Peyer's patch (tissue), 4 donors: ENCODE data around the gene DPF3. TPM values are rescaled to one million over a fixed set of nuclear protein-coding genes. Genes with fewer than 3 reads are reported as not detected.
A peak's percentile ranks its signal among the peaks of the same experiment; 100 is the strongest.

Source experiments
- DNase-seq, 3 donors: peaks; one replicate each; pipeline ENCODE4 v3.0.0-alpha.2; 2017 to 2019
- H3K27ac ChIP-seq, 4 donors: fragments of 200-600 bp; sonication (generic); one replicate each; pipeline ENCODE4 v1.5.1; 2016 to 2019
- H3K27me3 ChIP-seq, 2 donors: fragments of 200-600 bp; sonication (generic); one replicate each; pipeline ENCODE4 v1.5.1; 2019
- H3K36me3 ChIP-seq, 3 donors: fragments of 200-600 bp; sonication (generic); one replicate each; pipeline ENCODE4 v1.5.1; 2016 to 2019
- H3K4me1 ChIP-seq, 4 donors: fragments of 200-600 bp; sonication (generic); one replicate each; pipeline ENCODE4 v1.5.1; 2016 to 2019
- H3K4me3 ChIP-seq, 4 donors: fragments of 200-600 bp; sonication (generic); 1 replicate in 3 of 4; 2 replicates in 1 of 4; pipeline ENCODE4 v1.5.1; 2016 to 2019; ENCODE audit warnings: mild to moderate bottlenecking in 1 of 4
- H3K9me3 ChIP-seq, 4 donors: fragments of 200-600 bp; sonication (generic); one replicate each; pipeline ENCODE4 v1.5.1; 2016 to 2019; ENCODE audit warnings: mild to moderate bottlenecking in 1 of 4
- POLR2A ChIP-seq, 2 donors: fragments of 450-650 bp; IDR thresholded peaks; one replicate each; pipeline ENCODE4 v1.5.1; 2017; ENCODE audit warnings: antibody characterized with exemption in 2 of 2, mild to moderate bottlenecking in 2 of 2, moderate library complexity in 2 of 2
- total RNA-seq, 4 donors: library from RNA; depleted of rRNA; stranded (reverse); fragments of >200 nt; gene quantifications; one replicate each; pipeline ENCODE4 v1.1.0, GENCODE V29; 2016
- TF ChIP-seq, protein P1 (sequence below), 6 experiments: fragments of 450-650 bp in 4 of 6; fragments of 200-600 bp in 2 of 6; sonication (generic) in 1 of 6; IDR thresholded peaks; one replicate each; pipeline ENCODE4 v1.5.1; 2017 to 2019; ENCODE audit warnings: antibody characterized with exemption in 6 of 6, mild to moderate bottlenecking in 3 of 6, moderate library complexity in 1 of 6

The DPF3 gene
- total RNA-seq, 4 donors from 2014 or later = 10.7 to 25.6 (median 17.9) TPM

DNA sequence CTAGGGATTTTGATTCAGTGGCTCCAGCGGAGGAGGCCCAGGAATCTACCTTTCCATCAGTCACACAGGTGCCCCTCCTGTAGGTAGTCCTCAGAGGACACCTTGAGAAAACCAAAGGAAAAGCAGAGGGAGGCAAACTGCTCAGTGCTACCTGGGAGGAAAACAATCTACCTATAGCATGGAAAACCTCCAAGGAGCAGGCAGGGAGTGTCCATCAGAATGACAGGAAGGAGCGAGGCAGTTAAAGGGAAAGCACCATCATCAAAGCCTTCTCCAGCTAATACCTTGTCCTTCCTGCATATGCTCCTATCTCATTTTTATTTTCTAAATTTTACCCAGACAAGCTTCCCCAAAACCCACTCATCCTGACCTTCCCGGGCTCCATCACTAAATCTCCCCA, 25.4 kb downstream of the DPF3 start:
- DNase-seq = no peak
- no peaks in the 10 kb centered on the region for H3K27me3 ChIP-seq
- peaks cover 0 to 6% (median 0%) of the 10 kb centered on the region in 4 donors for H3K4me1 ChIP-seq
- H3K36me3 ChIP-seq = no peaks in the 10 kb centered on the region
- no peak overlapping the region for H3K4me3 ChIP-seq
- no peak for TF ChIP-seq POLR2A (IDR thresholded peaks at IDR 0.05)
- TF ChIP-seq, protein P1, sequence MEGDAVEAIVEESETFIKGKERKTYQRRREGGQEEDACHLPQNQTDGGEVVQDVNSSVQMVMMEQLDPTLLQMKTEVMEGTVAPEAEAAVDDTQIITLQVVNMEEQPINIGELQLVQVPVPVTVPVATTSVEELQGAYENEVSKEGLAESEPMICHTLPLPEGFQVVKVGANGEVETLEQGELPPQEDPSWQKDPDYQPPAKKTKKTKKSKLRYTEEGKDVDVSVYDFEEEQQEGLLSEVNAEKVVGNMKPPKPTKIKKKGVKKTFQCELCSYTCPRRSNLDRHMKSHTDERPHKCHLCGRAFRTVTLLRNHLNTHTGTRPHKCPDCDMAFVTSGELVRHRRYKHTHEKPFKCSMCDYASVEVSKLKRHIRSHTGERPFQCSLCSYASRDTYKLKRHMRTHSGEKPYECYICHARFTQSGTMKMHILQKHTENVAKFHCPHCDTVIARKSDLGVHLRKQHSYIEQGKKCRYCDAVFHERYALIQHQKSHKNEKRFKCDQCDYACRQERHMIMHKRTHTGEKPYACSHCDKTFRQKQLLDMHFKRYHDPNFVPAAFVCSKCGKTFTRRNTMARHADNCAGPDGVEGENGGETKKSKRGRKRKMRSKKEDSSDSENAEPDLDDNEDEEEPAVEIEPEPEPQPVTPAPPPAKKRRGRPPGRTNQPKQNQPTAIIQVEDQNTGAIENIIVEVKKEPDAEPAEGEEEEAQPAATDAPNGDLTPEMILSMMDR (IDR thresholded peaks at IDR 0.05) = no peak
- no peak overlapping the region for H3K27ac ChIP-seq
- no peaks in the 10 kb centered on the region for H3K9me3 ChIP-seq

DNA sequence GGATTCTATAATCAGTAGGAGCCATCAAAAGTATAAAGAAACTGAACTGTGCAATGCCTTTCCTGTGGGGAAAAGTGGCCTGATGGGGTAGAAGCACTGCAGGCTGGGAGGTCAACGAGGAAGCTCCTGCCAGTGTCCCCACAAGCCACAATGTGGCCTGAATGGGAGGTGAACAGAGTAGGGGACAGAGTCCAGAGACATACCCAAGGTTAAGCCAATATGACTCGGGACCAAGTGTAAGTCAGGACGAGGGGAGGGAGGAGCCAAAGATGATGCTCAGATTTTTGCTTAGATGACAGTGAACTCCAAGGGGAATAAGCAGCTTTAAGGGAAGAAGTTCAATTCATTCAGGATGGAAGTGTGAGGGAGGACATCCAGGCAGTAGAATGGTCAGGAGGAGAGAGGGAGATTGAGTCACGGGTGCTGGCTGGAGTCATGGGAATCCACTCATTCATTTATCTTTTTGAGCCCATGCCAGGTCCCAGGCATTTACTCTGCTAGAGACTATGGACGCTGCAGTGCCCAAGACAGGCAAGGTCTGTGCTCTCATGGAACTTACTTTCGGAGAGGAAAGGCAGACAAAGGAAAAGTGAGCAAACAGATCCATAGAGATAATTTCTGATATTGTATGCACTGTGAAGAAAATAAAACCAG, 29.1 kb downstream of the DPF3 start:
- Histone ChIP-seq H3K27me3 (no peaks in the 10 kb centered on the region), H3K36me3 (no peaks in the 10 kb centered on the region), H3K4me3 (no peak overlapping the region), H3K9me3 (no peaks in the 10 kb centered on the region), H3K4me1 (peaks cover 0 to 7% (median 0%) of the 10 kb centered on the region in 4 donors), H3K27ac (no peak overlapping the region)
- TF ChIP-seq, protein P1 (IDR thresholded peaks at IDR 0.05) = no peak
- TF ChIP-seq POLR2A (IDR thresholded peaks at IDR 0.05) = no peak
- DNase-seq = peak in 1 of 3 donors; percentile 6

DNA sequence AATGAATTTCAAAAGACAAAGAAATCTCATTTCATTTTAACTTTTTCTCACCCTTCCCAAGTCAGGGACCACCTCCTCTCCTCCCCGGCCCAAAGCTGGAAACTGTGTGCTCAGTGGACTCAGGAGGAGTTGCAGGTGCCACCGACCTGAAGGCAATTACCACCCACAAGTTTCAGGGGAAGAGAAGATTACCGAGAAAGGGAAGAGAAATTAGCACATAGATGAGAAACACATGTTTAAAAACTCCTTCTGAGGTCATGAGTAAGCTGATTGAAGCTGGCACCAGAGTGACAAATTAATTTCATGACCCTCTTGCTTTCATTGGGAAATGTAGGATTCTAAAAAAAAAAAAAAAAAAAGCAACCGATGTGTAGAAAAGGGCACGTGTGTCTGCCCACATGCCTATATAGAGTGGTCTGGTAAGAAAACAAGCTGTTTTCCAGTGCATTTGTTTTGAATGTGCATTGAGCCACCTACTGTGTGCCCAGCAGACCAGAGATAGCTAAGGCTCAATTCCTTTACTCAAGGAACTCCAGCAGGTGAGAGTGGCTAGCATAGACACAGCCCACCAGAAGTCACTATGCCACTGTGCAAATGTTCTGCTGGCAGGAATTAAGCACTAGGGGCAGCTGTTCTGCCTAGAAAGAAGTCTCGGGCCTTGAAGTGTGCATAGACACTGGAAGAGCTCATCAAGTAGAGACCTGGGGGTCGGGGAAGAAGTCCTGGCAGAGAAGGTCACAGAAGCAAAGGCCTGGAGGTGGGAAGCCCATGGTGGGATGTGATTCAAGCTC, 30.5 kb downstream of the DPF3 start:
- DNase-seq = peak in 1 of 3 donors; percentile 7
- Histone ChIP-seq H3K4me1 (peaks cover 0 to 7% (median 0%) of the 10 kb centered on the region in 4 donors), H3K36me3 (no peaks in the 10 kb centered on the region), H3K9me3 (no peaks in the 10 kb centered on the region), H3K4me3 (no peak overlapping the region), H3K27me3 (no peaks in the 10 kb centered on the region), H3K27ac (no peak overlapping the region)
- TF ChIP-seq, protein P1 (IDR thresholded peaks at IDR 0.05) = no peak
- no peak for TF ChIP-seq POLR2A (IDR thresholded peaks at IDR 0.05)

GRCh38 chr14:72856530-72857266, 37.2 kb downstream of the DPF3 start:
- Histone ChIP-seq H3K9me3 (no peaks in the 10 kb centered on the region), H3K4me1 (peaks cover 0 to 8% (median 0%) of the 10 kb centered on the region in 4 donors), H3K27me3 (no peaks in the 10 kb centered on the region), H3K27ac (no peak overlapping the region), H3K36me3 (no peaks in the 10 kb centered on the region), H3K4me3 (no peak overlapping the region)
- DNase-seq = no peak
- TF ChIP-seq, protein P1 (IDR thresholded peaks at IDR 0.05) = no peak
- TF ChIP-seq POLR2A (IDR thresholded peaks at IDR 0.05) = no peak

- Histone ChIP-seq H3K4me3 (no peak overlapping the region), H3K36me3 (no peaks in the 10 kb centered on the region), H3K4me1 (peaks cover 0 to 8% (median 0%) of the 10 kb centered on the region in 4 donors), H3K9me3 (no peaks in the 10 kb centered on the region), H3K27ac (no peak overlapping the region), H3K27me3 (no peaks in the 10 kb centered on the region)
- TF ChIP-seq, protein P1 (IDR thresholded peaks at IDR 0.05) = no peak
- no peak for TF ChIP-seq POLR2A (IDR thresholded peaks at IDR 0.05)
- no peak for DNase-seq
Measured at GRCh38 chr14:72855913-72856312, 38.0 kb downstream of the DPF3 start.
